H4 (cell line): ENCODE data around the gene BAG1. TPM values are rescaled to one million over a fixed set of nuclear protein-coding genes. Genes with fewer than 3 reads are reported as not detected.

Source experiments
- DNase-seq: peaks from one replicate; pipeline ENCODE4 v3.0.0-alpha.2; 2015; ENCODE audit warnings: low spot score
- total RNA-seq: library from RNA; depleted of rRNA; stranded (reverse); fragments of >200 nt; shearing (Covaris generic); gene quantifications from 2 replicates; pipeline ENCODE4 v1.2.3, GENCODE V29; 2014

Gene BAG1
- total RNA-seq, 1 experiment from 2014 or later: 67.4 TPM

DNA sequence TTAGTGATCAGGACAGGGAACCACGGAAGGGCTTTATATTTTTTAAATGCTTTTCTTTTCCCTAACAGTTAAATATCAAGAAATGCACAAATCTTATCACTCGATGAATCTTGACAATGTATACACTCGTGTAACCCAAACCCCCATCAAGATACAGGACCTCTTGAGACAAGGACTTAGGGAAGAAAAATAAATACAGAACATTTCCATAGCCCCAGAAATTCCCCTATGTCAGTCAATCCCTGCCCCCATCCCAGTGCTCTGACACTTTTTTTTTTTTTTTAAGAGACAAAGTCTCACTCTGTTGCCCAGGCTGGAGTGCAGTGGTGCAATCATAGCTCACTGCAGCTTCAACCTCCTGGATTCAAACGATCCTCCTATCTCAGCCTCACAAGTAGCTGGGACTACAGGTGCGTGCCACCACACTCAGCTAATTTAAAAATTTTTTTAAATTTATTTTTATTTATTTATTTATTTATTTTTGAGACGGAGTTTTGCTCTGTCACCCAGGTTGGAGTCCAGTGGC lies 21.8 kb downstream of the BAG1 start:
- DNase-seq: no peak

DNA sequence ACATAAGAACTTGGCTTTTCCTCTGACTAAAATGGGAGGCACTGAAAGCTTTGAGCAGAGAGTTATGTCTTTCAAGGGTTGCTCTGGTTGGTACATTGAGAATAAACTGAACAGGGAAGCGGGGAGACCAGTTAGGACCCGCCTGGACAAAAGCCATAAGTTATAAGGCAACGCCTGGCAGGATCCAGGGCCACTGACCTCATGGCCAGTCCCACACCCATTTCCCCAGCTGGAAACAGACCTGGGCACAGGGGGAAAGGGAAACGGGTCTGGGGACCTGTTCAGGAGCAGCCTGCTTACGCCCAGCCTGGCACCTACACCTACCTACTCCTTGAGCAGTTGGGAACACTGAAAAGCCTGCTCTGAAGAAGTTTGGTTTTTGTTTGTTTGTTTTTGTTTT lies 23.2 kb downstream of the BAG1 start:
- DNase-seq: no peak

DNA sequence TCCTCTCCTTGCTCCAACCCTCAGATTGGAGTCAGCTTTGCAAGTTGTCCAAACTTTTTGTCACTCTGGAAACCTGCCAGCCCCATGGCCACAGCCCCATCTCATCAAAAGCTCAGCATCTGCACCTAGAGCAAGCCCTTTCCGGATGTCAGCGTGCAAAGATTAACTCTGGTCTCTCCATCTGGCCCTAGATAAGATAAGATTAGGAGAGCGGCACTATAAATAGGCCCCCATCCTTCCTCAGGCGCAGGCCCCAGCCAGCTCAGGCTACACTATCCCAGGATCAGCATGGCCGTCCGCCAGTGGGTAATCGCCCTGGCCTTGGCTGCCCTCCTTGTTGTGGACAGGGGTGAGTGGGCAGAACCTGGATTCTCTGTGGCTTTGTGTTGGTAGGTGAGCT lies 24.6 kb downstream of the BAG1 start, which contains the start of gene SPINK4:
Gene SPINK4, plus strand, starts transcription at position 247 of the 400 bp plus-strand sequence. Its CDS starts 42 bp downstream, at position 289.
- DNase-seq: peak; percentile 48

DNA sequence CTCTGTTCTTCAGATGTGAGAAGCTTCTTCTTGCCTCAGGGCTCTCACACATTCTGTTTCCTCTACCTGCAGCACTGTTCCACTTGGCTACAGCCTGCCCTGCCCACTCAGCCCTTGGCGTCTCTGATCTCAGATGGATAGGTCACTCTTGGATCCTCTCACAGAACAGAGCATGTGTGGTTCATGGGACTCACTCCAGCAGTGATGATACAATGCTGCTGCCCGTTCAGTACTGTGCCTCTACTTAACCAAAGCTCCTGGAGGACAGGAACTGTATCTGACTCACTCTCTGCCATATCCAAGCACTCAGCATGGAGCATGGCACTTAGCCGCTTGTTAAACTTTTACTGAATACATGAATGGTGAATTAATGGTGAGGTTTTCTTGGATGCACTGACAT lies 27.9 kb downstream of the BAG1 start:
- DNase-seq: no peak

DNA sequence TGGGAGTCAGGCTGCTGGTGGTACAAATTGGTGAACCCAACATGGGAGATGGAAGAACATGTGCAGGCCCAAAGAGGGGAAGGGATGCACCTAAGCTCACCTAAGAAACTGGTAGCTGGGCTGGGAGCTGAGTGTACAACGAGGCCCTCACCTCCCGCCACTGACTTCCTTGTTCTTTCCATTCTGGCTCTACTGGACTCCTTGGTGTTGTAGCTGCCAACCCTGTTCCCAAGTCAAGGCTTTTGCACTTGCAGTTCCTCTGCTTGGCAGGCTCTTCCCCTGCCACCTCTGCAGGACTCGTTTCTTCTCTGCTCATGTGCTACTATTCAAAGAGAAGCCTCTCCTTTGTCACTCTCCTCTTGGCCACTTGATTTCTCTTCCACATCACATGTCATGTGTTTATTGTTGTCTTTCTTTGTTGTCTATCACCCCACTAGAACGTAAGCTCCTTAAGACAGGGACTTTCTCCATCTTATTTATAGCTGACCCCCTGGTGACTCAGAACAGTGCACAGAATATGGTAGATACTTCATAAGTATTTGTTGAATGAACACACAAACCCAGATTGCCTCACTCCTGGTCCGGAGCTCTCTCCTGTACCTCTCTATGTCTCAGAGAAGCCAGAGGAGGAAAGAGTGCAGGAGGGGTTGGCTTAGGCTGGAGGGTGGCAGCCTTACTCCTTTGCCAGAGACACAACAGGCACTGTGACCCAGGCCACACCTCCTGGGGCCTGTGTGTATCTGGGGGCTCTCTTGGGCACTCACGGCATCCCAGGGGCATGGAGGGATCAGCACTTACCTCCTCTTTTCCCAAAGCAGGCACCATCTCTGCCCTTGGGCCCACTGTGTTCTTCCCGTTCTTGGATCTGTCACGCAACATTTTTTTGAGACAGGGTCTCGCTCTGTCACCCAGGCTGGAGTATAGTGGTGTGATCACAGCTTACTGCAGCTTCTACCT lies 29.7 kb downstream of the BAG1 start:
- DNase-seq: no peak

DNA sequence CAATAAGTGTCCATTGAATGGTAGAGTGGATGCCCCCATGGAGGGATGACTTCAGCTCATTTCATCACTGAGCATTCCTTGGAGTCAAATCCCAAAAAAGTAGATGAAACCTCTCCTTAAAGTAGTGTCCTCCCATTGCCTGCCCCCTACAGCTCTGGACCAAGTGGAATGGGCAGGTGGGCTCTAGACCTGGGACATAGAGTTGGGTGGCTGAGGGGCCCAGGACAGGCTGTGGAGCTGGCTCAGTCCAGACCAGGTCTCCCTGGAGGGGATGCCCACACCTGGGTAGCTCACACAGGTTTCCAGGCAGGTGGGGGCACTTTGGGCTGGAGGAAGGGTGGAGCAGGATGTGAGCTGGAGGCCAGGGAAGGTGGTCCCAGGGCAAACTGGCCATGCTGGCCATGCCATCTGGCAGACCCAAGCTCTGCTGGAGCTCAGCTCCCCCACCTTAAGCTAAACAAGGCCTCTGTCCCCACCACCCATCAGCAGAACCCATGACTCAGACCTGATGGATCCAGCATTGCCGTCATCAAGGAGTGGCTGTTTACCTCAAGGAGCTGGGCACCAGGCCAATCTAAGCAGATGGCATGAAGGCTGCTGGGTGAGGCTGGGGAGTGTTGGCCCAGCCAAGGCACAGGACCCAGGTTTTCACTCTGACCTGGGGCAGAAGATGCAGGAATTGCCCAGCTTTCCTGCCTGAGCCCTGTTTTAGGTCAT lies 30.7 kb downstream of the BAG1 start:
- DNase-seq: peak; percentile 98

DNA sequence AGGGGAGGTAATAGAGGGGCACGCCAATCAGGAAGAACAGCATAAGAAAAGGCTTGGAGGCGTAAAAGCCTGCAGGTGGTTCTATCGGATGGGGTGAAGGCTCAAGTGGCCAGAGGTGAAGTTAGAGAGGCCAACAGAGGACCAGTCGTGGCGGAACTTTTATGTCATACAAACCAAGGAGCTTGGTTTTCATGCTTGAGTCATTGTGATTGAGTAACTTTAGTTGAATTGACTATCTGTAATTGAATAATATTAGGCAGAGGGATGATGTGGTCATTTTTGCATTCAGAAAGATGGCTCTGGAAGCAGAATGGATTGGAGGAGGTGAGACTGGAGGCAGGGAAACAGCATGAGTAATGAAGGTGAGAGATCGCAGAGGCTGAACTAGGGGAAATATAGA lies 31.7 kb downstream of the BAG1 start:
- no peak for DNase-seq

DNA sequence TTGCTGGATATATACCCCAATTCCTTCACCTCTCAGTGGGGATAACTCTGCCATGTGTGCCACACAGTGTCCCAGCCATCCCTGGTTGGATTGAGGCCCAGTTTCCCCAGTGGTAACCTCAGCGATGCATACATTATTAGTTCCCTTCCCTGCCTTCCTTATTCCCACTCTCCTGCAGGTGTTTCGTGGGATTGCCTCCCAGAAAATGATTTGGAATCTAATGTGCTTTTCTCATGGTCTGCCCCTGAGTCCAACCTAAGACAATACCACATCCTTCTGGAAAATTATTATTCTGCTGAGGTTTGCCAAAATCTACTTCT lies 32.9 kb downstream of the BAG1 start:
- no peak for DNase-seq

DNA sequence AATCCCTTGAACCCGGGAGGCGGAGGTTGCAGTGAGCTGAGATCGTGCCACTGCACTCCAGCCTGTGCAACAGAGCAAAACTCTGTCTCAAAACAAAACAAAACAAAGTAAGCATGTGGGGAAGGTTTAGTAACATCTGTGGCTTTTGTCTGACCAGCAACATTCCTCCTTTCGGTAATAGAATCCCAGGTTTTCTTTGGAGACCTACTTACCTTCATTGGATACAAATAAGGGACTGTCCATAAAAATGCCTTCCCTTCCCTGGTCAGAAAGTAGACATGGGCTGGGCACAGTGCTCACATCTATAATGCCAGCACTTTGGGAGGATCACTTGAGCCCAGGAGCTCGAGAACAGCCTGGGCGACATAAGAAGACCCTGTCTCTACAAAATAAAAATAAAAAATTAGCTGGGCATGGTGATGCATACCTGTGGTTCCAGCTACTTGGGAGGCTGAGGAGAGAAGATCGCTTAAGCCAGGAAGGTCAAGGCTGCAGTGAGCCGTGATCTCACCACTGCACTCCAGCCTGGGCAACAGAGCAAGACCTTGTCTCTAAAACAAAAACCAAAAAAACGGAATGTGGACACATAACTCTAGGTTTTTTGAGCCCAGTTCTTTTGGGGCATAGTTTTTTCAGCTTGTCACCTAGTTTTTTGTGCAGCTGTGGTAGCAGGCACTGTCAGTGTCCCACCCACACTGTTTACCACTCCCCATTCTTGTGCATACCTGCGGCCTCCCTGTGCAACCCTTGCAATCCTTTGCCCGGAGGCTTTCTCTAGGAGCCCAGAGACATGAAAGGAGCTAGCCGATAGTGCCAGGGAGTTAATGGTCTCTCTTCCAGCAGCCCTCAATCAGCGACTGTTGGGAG lies 33.5 kb downstream of the BAG1 start:
- peak; percentile 78 for DNase-seq

DNA sequence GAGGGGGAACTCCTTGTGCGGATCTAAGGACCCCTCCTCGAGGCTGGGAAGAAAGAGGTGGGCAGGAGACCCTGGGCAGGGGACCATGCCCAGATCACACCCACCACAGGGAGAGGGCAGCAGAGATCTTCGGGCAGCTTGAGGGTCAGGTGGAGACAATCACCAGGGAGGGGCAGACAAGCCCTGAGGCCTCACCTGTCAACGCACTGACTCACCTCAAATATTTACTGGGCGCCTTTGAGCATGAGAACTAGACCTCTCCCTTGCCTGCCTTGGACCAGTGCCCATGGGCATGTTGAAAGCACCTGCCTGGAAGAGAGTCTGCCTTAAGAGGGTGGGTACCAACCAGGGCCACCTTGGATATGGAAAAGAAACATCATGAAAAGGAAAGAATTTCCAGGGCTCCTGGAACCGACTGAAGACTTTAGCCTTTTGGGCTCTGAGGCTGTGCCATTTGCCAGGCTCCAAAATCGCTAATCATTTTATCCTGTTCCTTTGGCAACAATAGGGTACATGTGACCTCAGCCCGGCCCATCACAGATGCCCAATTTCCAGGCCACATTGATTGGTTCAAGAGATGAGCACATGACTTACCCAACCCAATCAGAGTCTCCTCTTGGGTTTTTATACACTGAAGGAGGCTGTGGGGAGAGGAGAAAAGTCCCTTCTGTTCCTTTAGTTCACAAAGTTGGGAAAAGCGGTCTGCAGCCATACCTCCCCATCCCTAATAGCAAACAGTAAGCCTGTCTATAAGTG lies 35.0 kb downstream of the BAG1 start:
- DNase-seq: no peak

DNA sequence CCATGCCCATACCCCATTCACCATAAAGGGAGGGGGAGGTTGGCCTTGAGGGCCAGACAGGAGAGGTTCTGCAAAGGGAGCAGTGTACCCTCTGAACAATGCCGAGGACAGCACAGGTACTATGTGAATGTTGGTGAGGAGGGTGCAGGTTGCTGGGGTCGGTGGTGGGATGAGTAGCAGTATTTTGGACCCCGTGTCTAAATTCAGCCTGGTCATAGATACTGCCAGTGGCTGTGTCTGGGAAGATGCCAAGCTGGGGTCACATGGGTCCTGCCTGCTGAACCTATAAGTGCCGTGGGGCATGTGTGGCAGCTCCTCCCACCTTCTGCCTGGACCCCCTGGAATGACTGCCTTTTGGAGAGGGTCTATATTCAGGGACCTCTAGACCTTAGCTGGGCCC lies 35.9 kb downstream of the BAG1 start:
- DNase-seq: no peak

DNA sequence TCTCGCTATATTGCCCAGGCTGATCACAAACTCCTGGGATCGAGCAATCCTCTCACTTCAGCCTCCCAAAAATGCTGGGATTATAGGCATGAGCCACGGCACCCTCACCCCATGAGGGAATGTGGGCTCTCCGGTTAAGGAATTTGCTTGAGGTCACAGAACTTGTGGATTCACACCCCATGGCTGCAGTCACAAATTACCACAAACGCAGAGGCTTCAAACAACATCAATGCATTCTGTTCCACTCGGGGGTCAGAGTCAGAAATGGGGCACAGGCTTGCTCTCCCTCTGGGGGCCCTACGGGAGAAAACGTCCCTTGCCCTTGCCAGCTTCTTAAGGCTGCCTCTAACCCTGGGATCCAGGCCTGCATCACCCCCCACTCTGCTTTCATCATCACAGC lies 36.8 kb downstream of the BAG1 start:
- DNase-seq: no peak

DNA sequence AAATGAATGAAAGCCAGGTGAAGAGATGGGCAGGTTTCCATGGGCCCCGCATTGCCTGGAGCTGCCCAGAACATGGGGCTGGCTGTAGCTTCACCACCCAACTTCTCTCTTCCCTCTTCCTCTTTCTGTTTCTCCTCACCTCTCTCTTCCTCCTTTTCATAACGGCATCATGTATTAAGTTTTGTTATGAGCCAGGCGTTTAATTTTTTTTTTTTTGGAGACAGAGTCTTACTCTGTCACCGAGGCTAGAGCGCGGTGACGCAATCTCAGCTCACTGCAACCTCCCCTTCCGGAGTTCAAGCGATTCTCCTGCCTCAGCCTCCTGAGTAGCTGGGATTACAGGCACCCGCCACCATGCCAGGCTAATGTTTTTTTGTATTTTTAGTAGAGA lies 37.5 kb downstream of the BAG1 start:
- no peak for DNase-seq

DNA sequence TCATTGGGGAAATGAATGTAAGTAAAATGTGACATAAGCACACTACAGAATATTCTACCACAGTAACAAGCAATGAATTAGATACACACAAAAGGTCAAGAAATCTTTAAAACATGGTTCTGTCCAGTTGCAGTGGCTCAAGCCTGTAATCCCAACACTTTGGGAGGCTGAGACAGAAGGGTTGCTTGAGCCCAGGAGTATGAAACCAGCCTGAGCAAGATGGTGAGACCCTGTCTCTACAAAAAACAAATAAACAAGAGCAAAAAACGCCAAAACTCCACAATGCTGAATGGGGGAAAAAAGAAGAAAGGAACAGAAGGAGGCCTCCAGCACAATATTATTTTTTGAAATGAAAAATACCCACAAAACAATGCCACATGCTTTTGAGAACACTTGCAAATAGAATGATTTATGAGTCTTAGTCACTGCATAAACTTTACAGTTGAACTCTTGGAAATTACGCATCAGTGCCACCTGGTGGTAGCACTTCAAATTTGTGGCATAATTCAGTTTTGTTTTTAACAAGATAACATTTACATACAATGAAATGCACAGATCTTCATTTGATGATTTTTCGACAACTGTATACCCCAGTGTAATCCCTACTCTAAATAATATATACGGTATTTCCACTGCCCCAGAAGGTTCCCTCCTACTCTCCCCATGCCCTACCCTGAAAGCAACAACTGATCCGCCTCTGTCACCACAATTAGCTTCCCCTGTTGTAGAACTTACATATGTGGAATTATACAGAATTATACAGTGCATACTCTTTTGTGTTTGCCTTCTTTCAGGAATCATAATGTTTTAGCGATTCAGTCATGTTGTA lies 39.0 kb downstream of the BAG1 start:
- peak; percentile 69 for DNase-seq

DNA sequence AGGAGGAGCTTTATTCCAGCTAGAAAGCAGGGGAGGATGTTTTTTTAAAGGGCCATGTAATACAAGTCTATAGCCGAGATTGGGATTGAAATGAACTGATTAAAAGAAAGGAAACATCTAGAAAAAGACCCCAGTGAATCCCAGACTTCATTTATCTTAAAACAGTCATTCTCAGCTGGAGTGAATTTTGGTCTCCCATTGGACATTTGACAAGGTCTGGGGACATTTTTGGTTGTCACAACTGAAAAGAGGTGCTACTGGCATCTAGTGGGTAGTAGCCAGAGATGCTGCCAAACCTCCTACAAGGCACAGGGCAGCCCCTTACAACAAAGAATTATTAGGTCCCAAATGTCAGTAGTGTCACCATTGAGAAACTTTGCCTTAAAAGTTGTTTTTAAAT lies 40.8 kb downstream of the BAG1 start:
- DNase-seq: no peak

DNA sequence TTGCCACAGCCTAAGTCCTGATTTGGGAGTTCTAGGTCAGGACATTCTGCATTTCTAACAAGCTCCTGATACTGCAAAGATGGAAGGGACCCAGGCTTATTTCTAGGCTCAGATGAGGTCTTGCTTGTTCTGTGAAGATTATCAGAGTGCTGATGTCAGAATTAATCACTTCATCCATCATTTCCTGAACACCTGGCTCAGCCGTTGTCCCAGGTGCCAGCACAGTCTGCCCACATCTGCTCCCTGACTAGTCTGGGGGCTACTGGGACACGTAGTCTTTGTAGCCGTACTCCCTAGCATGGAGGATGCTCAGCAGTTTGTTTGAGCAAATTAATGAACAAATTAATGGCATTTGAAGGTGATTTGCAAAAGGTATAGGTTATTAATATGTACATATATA lies 42.5 kb downstream of the BAG1 start:
- no peak for DNase-seq

DNA sequence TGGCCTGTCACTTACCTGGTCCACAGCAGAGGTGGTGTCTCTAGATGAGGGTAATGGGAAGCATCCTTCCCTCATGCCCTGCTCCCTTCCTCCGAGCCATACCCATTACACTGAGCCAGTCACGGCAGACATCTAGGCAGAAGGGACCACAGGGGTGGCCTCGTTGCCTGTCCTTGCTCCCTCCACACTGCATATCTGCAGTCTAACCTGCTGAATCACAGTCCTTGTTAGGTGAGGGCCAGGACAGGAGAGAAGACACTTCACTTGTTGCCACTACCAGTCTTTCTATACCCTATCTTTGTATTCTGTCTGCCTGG lies 43.0 kb downstream of the BAG1 start:
- DNase-seq: no peak

DNA sequence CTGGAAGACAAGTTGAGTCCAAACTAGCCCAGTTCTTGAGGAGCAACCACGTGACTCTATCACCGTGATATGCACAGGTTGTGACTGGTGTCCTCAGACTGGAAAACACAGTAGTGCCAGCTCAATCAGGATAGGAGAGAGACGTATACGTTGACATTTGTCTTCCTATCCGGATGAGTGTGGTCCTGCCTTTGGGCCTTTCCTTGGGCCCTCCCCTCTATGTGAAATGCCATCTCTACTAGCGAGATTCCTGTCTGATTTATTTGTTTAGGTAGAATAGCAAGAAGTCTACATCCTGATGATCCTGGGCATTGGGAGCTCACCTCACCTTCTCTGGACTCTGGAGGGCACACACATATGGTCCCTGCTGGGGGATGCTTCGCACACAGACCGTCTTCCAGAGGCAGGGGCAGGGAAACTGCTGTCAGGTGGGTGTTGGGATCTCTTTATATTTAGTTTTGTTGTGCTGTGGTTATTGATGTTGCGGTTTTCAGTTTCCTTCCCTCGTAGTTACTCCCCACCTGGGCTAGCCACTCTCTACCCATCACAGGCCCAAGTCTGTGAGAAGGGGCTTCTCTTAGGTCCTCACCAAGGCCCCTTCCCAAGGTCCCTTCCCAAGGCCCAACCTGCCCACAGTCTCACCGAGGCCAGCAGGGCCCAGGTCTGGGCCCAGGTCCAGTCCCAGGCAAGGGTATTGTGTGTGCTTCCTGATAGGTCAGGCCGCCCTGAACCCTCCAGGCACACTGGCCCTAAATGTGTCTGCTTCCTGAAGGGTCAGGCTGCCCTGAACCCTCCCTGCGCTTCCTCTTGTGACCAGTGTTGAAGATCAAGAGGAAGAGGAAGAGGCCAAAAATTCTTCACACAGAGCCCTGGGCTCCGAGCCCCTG lies 43.6 kb downstream of the BAG1 start:
- no peak for DNase-seq

DNA sequence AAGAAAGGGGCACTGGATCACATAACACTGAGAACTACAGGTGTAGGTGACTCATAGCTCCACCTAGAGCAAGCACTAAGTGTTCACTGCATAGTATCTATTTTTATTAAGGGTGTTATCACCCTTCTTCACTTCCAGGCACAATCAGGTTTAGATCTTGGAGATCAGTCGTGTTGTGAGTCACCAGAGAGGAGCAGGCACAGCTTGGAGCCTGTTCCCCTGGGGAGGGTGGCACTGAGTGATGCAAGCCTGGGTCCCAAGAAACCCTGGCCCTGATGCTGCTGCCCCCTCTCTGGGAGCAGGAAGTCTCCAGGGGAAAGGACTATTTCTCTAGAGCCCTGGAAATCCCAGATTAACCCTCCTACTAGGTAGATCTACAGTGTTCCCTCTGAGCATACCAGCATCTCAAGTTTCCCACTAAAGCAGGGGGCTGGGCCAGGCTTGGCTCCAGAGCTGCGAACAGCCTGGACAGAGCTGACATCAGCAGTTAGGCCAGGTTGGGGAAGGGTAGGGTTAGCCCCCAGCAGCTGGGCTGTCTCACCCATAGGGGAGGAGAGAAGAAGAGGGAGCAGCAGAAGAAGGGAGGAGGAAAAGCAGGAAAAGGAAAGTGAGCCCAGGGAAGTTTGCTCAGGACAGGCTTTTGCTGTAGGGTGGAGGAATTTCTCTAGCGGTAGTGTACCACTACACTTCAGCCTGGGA lies 52.7 kb downstream of the BAG1 start:
- DNase-seq: no peak
